GM04503 (cell line): Measurements from ENCODE around the gene LRRTM2.

ENCODE experiments used
- DNase-seq: peaks from one replicate; pipeline ENCODE4 v3.0.0-alpha.2; 2012; ENCODE audit warnings: low read depth

The LRRTM2 gene

DNA sequence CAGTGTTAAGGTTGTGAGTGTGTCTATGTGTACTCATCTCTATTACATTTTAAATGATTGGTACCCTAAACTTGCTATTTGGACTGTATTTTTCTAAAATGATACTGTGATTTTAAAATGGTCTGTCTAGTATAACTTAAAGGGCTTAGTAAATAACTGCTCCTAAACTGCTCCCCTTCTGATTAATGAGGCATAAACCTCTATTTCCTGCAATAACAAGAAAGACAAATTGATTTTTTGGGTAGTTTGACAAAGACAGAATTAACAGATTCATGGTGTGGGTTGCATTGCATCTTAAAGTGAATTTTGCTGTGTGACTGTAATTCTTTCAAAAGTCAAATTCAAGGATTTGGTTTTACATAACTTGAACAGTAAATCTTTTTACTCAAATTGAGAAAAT lies 8.1 kb upstream of the LRRTM2 start:
- no peak for DNase-seq

- DNase-seq = no peak
Measured at GRCh38 chr5:138878437-138879235, 3.5 kb upstream of the LRRTM2 start.

- DNase-seq = no peak
Measured at GRCh38 chr5:138876811-138877210, 1.7 kb upstream of the LRRTM2 start.

- no peak for DNase-seq
Measured at GRCh38 chr5:138875946-138876345, 811 bp upstream of the LRRTM2 start.

- DNase-seq = no peak
Measured at GRCh38 chr5:138875552-138875875, 379 bp upstream of the LRRTM2 start.

DNA sequence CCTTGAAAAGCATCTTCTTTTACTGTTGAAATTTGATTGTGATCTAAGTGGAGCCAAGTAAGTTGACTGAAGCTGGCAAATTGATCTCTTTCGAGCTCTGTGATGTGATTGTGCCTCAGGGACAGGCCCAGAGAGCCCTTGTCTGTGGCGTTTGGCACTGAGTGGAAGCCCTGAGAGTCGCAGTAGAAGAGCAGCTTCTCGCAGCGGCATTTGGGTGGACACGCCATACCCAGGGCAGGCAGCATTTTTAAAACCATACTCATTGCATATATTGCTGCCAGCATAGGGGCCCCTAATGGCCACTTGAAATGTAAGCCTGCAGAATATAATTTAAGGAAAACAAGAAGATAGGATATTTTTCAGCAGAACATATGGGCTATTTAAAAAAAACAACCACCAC lies 894 bp downstream of the LRRTM2 start:
- no peak for DNase-seq

DNA sequence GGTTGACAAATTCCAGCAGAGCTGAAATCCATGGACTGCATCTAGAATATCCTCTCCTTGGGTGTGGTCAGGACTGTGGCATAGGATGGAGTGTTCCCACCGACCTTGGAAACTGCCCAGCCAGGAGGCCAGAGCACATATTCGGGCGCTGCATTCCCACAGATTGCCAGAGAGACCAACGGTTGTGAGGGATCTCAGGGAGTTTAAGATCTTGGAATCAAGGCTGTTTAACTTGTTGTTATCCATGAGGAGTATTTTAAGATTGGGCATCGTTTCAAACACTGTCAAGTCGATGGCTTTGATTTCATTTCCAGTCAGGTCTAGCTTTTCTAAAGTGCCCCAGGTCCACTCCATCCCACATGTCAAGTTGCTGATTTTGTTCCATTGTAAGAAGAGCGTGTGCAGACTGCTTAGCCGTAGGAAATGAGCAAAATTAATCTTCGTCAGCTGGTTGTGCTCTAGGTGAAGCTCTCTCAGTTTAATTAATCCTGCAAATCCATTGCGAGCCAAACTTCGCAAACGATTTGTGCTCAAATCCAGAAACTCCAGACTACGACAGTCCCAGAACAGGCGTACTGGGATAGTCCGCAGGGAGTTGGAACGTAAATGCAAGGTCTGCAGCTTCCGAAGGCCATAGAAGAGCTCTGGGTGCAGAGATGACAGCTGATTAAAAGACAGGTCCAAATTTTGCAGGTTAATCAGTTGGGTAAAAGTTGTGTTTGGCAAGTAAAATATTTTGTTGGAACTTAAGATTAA lies 1.5 kb downstream of the LRRTM2 start:
- DNase-seq = no peak

GRCh38 chr5:138872841-138873465 lies 2.2 kb downstream of the LRRTM2 start:
- no peak for DNase-seq

GRCh38 chr5:138870611-138871010 lies 4.5 kb downstream of the LRRTM2 start:
- DNase-seq = no peak

DNA sequence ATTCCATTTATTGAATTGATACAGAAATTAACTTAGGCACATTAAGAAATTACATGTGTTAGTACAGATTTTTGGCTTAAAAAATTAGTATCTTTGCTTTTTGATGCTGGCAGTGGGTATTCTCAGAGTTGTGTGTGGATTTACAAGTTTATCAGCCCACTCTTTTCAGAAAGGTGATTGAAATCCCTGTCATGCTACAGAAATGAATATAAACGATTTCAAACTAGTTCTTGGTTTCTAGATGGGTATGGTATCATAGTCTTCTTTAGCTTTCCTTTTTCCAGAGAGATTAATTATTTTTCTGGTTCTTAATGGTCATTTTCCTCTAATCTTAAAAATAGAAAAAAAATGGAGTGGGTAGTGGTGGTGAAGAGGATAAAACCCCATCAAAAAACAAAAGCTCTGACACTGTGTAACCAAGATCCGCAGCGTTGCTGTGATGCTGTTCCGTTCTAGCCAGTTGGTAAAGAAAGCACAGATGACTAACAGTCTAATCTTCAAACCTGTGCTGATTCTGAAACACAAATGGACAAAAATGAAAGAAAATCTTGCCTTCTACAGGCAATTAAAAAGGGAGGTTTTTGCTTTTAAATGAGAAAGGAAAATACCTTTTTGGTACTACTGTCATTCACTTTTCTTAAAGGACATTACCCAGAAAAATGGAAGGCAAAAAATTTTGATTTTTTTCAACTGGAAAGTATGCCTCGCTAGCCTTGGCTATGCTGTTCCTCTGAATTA lies 5.2 kb downstream of the LRRTM2 start:
- no peak for DNase-seq

GRCh38 chr5:138869038-138869437 lies 6.1 kb downstream of the LRRTM2 start:
- no peak for DNase-seq

DNA sequence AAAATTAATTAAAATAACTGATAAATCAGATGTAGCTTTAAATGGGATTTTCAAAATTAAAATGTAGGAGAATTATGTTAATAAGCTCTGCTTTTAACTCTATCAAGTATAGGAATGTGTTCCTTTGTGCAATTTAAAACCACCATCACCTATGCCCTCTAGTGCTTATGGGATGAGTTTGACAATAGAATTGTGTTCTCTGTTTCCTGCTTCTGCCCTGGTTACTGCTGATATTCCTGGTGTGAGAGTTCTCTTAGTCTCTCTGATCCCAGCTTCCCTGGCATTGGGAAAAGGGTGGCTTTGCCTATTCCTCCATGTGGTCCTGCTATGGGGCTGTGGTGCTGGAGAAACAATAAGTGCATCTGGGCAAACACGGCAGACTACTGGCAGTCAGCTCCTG lies 8.1 kb downstream of the LRRTM2 start:
- DNase-seq = no peak

- DNase-seq = no peak
Measured at GRCh38 chr5:138853132-138853531, 22.0 kb downstream of the LRRTM2 start.

DNA sequence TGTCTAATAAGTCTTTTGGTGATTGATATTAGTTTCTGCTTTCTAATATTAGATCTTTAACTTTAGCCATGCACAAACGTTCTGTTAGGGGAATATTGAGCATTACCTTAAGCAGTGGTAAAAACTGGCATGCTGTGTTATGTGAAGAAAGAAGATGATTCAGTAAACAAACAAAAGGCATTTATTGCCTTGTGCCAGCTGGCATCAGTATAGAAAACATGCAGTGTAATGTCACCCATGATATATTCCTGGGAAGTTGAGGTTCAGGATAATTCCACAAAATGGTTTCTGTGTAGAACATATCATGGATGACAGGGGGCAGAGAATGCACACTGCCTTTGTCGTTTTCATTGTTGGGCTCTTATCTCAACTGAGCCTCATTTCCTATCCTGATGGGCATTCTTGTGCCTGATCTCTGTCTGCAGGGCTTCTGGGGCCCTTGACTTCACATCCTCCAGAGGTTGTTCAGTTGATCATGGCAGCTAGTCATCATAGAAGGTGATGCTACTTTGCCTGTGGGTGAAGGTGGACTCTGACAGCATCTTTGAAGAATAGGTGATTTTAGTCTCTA lies 24.2 kb downstream of the LRRTM2 start:
- no peak for DNase-seq

- DNase-seq = no peak
Measured at GRCh38 chr5:138849882-138850281, 25.3 kb downstream of the LRRTM2 start.

GRCh38 chr5:138849439-138849838 lies 25.7 kb downstream of the LRRTM2 start:
- no peak for DNase-seq

DNA sequence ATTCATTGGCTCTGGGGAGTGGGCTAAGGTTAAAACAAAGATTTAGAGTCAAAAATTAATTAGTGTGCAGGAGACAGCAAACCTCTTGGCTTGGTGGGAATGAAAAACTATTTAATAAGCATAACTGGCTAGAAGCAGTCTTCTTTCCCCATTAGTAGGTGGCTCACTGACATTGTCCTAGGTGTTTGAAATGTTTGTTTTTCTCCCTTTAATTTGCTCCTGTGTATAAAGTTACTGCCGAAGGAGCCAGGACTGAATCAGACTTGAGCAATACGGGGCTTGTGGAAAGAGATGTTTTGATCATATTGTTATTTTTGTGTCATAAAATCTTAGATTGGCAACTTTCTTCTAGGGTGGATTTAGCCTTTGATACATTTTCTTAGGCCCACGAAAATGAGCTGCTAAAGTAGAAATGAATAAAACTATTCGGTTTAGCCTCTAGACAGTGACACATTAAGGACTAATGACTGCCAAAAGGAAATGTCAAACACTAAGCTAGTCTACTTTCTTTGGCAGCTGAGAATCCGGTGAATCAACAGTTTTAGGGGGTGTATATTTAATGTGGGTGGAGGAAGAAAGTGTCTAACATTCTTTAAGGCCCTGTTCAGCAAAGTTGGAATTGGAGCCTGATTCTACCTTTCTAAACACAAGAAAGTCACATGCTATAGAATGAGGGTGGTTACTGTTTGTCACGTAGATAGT lies 30.2 kb downstream of the LRRTM2 start:
- DNase-seq = peak; percentile 71

GRCh38 chr5:138844125-138844461 lies 31.0 kb downstream of the LRRTM2 start:
- DNase-seq = no peak

DNA sequence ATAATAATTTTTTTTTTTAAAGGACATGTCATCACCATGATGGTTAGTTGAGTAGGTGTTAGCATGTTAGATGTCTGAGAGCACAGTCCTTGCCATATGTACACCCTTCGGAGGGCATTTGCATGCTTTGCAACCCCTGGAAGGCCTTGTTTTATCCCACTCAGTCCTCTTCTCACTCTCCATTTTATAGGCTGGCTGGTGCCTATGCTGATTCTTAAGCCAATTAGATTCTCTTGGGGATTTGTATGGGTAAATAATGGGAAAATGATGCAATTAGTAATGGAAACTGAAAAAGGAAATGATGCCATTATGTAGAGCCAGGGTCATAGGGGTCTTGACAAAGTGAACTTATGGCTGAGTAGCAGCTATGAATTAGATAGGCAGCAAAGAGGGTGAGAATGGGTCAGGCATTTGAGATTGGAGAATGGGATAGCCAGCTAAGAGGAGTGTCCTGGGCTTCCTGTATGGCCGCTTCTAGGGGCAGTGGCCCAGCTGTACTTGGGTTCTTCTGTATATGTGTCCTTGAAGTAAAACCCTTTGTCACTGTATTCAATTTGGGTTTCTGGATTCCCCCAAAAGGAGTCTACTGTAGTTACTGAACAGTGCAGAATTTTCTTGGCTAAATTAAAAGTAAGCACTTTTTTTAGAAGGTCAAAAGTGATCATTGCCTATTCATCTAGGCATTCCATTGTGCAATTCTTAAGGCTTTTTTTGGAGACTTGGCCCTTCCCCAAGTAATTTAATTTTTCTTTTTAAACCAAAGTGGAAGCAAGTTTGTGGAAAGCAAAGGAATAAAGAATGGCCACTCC lies 31.6 kb downstream of the LRRTM2 start:
- DNase-seq = no peak

GRCh38 chr5:138841531-138841930 lies 33.6 kb downstream of the LRRTM2 start:
- no peak for DNase-seq

- no peak for DNase-seq
Measured at GRCh38 chr5:138840103-138840502, 35.0 kb downstream of the LRRTM2 start.
